SK-N-DZ (cell line): ENCODE results near the gene MPPED1. TPM values are rescaled to one million over a fixed set of nuclear protein-coding genes. Genes with fewer than 3 reads are reported as not detected.

Experiments used
- DNase-seq: peaks from one replicate; pipeline ENCODE4 v3.0.0-alpha.2; 2015; ENCODE audit warnings: low spot score
- polyA plus RNA-seq, 2 experiments: library from polyadenylated mRNA; depleted of rRNA; stranded (reverse); fragments of >200 nt; gene quantifications; 2 replicates each; pipeline ENCODE4 v1.2.3, GENCODE V29; 2014

The MPPED1 gene, protein sequence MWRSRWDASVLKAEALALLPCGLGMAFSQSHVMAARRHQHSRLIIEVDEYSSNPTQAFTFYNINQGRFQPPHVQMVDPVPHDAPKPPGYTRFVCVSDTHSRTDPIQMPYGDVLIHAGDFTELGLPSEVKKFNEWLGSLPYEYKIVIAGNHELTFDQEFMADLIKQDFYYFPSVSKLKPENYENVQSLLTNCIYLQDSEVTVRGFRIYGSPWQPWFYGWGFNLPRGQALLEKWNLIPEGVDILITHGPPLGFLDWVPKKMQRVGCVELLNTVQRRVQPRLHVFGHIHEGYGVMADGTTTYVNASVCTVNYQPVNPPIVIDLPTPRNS
- polyA plus RNA-seq (2014; cell fraction: cytosol; rRNA removed): not detected in 2 replicates
- not detected in 2 replicates for polyA plus RNA-seq (2014; cell fraction: nucleus; rRNA removed)

- no peak for DNase-seq
Measured at GRCh38 chr22:43411869-43412807, at the start of gene MPPED1. TSS of gene MPPED1 (plus strand) at chr22:43412014. CDS start at chr22:43424986, 12,972 bp downstream.

GRCh38 chr22:43363315-43364168, 48.3 kb upstream of the MPPED1 start:
- DNase-seq: no peak

GRCh38 chr22:43364169-43364435, 47.7 kb upstream of the MPPED1 start:
- no peak for DNase-seq

- no peak for DNase-seq
Measured at GRCh38 chr22:43365715-43366440, 45.9 kb upstream of the MPPED1 start.

GRCh38 chr22:43370036-43370435, 41.8 kb upstream of the MPPED1 start:
- DNase-seq: peak; percentile 40

- no peak for DNase-seq
Measured at GRCh38 chr22:43375951-43376455, 35.8 kb upstream of the MPPED1 start.

- no peak for DNase-seq
Measured at GRCh38 chr22:43376765-43377547, 34.9 kb upstream of the MPPED1 start.

DNA sequence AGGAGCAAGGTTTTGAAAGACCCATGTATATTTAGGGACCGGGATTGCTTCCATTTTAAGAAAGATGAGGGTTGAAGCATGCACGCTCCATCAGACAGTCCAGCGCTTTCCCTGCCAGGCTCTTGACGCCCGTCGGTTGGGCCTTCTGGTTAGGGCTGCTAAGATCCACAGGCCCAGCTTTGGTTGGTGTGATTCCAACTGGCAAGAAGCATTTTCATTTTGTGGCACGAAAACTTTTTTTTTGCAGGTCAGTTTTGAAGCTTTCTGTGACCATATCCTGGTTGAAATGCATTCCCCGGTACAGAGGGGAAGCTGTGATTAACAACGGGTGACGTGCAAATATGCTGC, 34.3 kb upstream of the MPPED1 start:
- no peak for DNase-seq

DNA sequence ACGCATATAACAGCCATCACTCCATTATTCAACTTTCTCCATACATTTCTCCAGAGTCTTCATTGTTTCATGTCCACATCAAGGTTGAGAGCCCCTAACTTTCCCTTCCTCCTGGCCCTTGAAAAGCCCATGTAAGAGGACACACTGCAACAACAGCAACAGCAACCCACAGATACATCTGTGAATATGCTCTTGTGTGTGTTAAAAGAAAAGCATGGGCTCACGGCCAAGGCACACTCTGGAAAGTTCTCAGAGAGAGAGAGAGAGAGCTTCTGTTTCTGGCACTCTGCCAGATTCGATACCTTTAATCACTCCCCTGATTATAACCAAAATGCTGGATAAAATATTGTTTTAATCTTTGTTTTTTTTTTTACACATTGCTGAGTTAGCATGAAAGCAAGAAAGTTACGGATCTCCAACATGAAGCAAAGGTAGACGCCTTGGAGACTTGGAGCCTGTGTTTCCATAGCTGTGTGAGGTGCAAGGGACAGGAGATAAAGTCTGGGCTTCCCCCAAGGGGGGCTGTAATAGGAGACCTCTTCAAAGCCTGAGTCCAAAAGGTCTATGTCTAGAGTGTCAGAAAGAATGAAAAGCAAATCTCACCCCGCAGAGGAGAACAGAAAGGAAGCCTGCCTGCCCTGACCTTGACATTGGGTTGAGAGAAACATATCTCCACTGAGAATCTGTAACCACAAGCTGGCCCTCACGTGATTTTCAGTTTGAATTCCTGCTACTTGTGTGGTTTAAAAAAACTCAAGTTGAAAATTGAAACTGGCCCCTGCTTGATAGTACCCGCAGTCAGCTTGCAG, 33.7 kb upstream of the MPPED1 start:
- DNase-seq: no peak

- DNase-seq: no peak
Measured at GRCh38 chr22:43381693-43382092, 30.1 kb upstream of the MPPED1 start.

DNA sequence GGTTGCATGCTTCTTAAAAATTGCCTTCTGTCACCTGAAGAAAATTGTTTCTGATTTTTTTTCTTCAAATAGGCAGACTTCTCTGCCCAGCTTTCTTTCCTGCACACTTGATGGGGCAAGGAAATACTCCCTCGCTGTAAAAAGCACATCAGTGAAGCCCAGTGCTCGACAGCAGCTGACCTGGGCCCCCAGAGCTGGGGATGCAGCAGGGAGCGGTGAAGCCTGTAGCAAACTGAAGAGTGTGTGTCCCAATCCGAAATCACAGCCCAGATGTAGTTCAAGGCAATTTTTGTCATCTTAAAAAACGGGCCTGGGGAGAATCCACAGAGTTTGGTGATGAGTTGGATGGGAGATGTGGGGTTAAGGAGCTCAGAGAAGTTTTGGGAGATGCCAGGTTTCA, 27.0 kb upstream of the MPPED1 start:
- DNase-seq: no peak

DNA sequence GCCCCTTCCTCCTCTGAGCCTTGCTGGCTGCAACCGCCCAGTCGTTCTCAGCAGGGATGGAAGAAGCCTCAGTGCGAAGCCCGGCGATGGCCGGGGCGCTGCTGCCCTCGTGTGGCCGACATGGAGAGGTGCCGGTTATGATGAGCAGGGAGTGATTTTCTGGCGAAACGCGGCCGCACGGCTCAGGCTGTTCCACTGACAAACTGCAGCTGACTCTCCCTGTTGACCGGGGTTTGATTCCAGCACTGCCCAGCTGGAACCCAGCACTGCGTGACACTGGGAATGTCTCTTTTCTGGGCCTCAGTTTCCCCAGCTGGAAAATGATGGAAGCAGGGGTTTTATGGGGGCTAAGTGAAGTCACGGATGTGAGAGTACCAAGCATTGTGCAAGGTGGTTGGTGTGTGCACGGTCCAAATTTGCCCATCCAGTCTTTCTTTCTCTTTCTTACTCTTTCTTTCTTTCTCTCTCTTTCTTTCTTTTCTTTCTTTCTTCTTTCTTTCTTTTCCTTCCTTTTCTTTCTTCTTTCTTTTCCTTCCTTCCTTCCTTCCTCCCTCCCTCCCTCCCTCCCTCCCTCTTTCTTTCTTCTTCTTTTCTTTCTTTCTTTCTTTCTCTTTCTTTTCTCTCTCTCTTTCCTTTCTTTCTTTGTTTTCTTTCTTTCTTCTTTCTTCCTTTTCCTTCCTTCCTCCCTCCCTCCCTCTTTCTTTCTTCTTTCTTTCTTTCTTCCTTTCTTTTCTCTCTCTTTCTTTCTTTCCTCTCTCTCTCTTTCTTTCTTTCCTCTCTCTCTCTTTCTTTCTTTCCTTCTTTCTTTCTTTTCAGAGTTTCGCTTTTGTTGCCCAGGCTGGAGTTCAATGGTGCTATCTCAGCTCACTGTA, 25.8 kb upstream of the MPPED1 start:
- peak; percentile 82 for DNase-seq

- DNase-seq: no peak
Measured at GRCh38 chr22:43387815-43388214, 24.0 kb upstream of the MPPED1 start.

- DNase-seq: peak; percentile 71
Measured at GRCh38 chr22:43388420-43388851, 23.4 kb upstream of the MPPED1 start.

DNA sequence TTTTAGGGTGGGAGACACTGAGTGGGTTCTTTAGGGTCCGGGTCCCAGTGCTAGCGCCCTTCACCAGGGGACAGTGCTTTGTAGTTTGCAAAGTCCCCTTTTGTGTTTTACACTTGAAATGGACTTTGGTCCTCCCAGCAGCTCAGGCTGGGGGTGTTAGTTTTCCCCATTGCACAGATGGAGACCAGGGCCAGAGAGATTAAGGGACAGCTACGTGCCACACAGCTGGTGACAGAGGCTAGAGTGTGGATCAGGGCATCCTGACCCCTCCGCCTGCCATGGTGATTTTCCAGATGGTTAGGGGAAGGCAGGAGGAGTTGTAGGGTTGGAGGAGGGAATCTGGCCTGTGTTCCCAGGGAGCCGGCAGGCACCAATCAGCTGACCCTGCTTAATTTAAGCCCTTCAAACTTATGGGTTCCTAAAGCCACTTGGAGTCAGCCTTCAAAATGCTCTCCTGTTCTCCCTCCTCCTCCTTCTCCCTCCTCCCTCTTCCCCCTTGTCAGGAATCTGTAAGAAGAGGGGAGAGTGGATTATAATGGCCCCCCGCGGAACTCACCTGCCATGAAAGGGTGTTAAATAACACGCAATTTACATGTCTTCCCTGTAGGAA, 22.5 kb upstream of the MPPED1 start:
- DNase-seq: no peak

DNA sequence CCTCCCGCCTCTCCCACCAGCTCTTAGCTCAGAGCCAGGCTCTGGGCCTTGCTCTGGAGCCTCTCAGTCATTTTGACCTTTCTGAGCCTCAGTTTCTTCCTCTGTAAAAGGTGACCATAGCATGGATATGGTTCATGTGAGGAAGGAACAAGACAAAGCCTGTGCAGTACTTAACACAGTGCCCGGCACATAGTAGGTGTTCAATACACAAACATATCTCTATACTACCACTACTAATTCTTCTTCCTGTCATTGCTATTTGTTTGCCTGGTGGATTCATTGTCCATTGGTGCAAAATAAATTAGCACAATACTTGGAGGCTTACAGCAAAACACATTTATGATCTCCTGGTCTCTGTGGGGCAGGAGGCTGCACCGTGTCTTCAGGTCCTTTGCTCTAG, 21.6 kb upstream of the MPPED1 start:
- DNase-seq: no peak

- DNase-seq: no peak
Measured at GRCh38 chr22:43390872-43391271, 20.9 kb upstream of the MPPED1 start.

- DNase-seq: no peak
Measured at GRCh38 chr22:43391306-43391705, 20.5 kb upstream of the MPPED1 start.
